Fibroblast of lung (primary cell): Measurements from ENCODE around the gene MEI1.

Source experiments
- EZH2 ChIP-seq: IDR thresholded peaks from 2 replicates; pipeline ENCODE4 v1.5.1; 2012; ENCODE audit warnings: low read length, control low read depth, mild to moderate bottlenecking; ENCODE audit errors: missing control alignments
- TF ChIP-seq, protein P1 (sequence below), 2 donors: IDR thresholded peaks in 1 of 2; conservative IDR thresholded peaks in 1 of 2; 1 replicate in 1 of 2; 2 replicates in 1 of 2; pipeline ENCODE4 v1.5.1; 2011 to 2012; ENCODE audit warnings: low read length in 2 of 2, control low read depth in 1 of 2, inconsistent platforms in 1 of 2, low read depth in 1 of 2, mild to moderate bottlenecking in 1 of 2

DNA sequence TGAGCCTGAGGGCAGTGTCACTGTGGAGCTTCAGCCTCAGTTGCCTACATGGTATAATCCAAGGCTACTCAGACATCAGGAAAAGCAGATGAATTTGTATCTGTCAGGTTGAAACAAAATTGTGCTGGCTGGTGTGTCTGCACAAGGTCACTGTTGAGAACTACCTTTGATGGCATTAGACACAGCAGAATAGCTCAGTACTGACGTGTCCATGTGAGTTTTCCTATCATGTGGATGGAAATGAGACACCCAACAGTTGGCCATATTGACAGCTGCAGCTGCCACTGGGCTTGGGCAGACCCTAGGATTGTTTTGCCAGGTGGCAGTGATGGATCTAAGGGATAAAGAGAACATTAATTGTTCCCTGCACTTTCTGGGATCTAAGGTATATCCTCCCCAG lies 116.9 kb downstream of the MEI1 start:
- TF ChIP-seq, protein P1, sequence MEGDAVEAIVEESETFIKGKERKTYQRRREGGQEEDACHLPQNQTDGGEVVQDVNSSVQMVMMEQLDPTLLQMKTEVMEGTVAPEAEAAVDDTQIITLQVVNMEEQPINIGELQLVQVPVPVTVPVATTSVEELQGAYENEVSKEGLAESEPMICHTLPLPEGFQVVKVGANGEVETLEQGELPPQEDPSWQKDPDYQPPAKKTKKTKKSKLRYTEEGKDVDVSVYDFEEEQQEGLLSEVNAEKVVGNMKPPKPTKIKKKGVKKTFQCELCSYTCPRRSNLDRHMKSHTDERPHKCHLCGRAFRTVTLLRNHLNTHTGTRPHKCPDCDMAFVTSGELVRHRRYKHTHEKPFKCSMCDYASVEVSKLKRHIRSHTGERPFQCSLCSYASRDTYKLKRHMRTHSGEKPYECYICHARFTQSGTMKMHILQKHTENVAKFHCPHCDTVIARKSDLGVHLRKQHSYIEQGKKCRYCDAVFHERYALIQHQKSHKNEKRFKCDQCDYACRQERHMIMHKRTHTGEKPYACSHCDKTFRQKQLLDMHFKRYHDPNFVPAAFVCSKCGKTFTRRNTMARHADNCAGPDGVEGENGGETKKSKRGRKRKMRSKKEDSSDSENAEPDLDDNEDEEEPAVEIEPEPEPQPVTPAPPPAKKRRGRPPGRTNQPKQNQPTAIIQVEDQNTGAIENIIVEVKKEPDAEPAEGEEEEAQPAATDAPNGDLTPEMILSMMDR (conservative IDR thresholded peaks at IDR 0.05 in 1 of 2, IDR thresholded peaks at IDR 0.05 in 1 of 2; ENCODE audit: low read depth in 1 of 2, low read length in 2 of 2) = no peak
- TF ChIP-seq EZH2 = no peak
